OCI-LY3 (cell line): ENCODE results near the gene GNA12.

ENCODE experiments used
- EZH2phosphoT487 ChIP-seq: fragments of 200-600 bp; shearing (Covaris generic); IDR thresholded peaks from 2 replicates; pipeline ENCODE4 v1.6.1; 2018; ENCODE audit warnings: antibody characterized with exemption, mixed run types, low read depth
- TF ChIP-seq, protein P1 (sequence below): fragments of 200-600, 300-600 bp; sonication (generic); IDR thresholded peaks from 2 replicates; pipeline ENCODE4 v1.5.1; 2014; ENCODE audit warnings: antibody characterized with exemption, low read length, low read depth

DNA sequence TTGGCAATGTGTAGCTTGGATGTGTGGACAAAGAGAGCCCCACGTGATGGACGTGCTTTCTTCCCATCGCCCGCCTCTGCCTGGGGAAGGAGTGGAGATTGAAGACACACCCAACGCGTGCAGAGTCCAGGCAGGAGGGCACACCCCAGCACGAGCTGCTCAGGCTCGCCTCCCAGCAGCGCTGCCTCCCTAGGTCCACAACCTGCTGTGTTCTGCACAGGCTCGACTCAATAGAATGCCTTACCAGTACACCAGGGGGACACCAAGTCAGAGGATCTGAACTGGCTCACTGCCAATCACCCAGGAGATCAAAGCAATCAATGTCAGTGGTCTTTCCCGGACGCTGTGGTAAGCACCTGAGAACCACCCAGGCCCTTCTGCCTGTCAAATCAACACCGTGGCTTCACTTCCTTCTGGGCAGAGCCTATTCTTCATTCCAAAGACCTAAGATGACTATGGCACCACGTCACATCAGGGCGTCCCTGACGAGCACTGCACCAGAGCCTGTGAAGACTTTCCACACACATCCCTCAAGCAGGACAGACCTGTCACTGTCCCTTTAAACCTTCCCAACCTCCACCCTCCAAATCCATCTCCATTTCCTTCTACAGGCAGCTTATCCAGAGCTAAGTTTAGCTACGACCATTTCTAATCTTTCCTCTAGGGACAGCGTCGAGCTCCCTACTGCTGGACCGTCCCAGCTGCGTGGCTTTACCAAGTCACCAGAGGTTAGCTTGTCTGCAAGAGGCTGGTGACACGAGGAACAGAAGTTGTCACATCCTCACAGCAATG is 83.8 kb downstream of the GNA12 start:
- TF ChIP-seq EZH2phosphoT487 = no peak
- TF ChIP-seq, protein P1, sequence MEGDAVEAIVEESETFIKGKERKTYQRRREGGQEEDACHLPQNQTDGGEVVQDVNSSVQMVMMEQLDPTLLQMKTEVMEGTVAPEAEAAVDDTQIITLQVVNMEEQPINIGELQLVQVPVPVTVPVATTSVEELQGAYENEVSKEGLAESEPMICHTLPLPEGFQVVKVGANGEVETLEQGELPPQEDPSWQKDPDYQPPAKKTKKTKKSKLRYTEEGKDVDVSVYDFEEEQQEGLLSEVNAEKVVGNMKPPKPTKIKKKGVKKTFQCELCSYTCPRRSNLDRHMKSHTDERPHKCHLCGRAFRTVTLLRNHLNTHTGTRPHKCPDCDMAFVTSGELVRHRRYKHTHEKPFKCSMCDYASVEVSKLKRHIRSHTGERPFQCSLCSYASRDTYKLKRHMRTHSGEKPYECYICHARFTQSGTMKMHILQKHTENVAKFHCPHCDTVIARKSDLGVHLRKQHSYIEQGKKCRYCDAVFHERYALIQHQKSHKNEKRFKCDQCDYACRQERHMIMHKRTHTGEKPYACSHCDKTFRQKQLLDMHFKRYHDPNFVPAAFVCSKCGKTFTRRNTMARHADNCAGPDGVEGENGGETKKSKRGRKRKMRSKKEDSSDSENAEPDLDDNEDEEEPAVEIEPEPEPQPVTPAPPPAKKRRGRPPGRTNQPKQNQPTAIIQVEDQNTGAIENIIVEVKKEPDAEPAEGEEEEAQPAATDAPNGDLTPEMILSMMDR = peak; percentile 16
